NB4 (cell line): Measurements from ENCODE around the gene C1orf21.

Experiments used
- DNase-seq: peaks from one replicate; pipeline ENCODE4 v3.0.0; 2010; ENCODE audit warnings: low read depth
- H3K4me3 ChIP-seq: one replicate; pipeline ENCODE4 v1.5.1; 2011; ENCODE audit warnings: mild to moderate bottlenecking, low read depth, low read length, moderate library complexity
- CTCF ChIP-seq: IDR thresholded peaks from one replicate; pipeline ENCODE4 v1.5.1; 2012; ENCODE audit warnings: low read depth, low read length
- MAX ChIP-seq: IDR thresholded peaks from 2 replicates; pipeline ENCODE4 v1.6.1; 2011; ENCODE audit warnings: low read depth, low read length
- MYC ChIP-seq: IDR thresholded peaks from 2 replicates; pipeline ENCODE4 v1.6.1; 2011; ENCODE audit warnings: low read depth, low read length
- POLR2A ChIP-seq: IDR thresholded peaks from 2 replicates; pipeline ENCODE4 v1.6.1; 2011; ENCODE audit warnings: mild to moderate bottlenecking; ENCODE audit not compliant: insufficient read length; ENCODE audit errors: extremely low read depth

C1orf21 gene

GRCh38 chr1:184533049-184533448, 146.2 kb downstream of the C1orf21 start:
- DNase-seq: peak; percentile 69
- H3K4me3 ChIP-seq: no peak overlapping the region
- TF ChIP-seq POLR2A (no peak), CTCF (no peak), MAX (no peak), MYC (no peak)

GRCh38 chr1:184533915-184534314, 147.1 kb downstream of the C1orf21 start:
- TF ChIP-seq MAX (no peak), CTCF (no peak), POLR2A (no peak), MYC (no peak)
- H3K4me3 ChIP-seq: no peak overlapping the region
- DNase-seq: no peak

- H3K4me3 ChIP-seq: no peak overlapping the region
- no peak for DNase-seq
- TF ChIP-seq MAX (no peak), POLR2A (no peak), CTCF (no peak), MYC (no peak)
Observed at GRCh38 chr1:184534690-184535089, 147.9 kb downstream of the C1orf21 start.

- TF ChIP-seq MAX: no peak
- TF ChIP-seq MYC: no peak
- no peak for TF ChIP-seq POLR2A
- TF ChIP-seq CTCF: no peak
- no peak for DNase-seq
- no peak overlapping the region for H3K4me3 ChIP-seq
Observed at GRCh38 chr1:184535191-184535970, 148.6 kb downstream of the C1orf21 start.

- no peak for DNase-seq
- TF ChIP-seq POLR2A (no peak), MAX (no peak), MYC (no peak), CTCF (no peak)
- H3K4me3 ChIP-seq: no peak overlapping the region
Observed at GRCh38 chr1:184536246-184536985, 149.6 kb downstream of the C1orf21 start.
